HG03280 (cell line): ENCODE data around the gene PLEKHG5.

Experiments used
- ATAC-seq: cut with Tn5 transposase; IDR thresholded peaks from one replicate; pipeline ENCODE4 v1.9.1; 2021; ENCODE audit warnings: mild to moderate bottlenecking, moderate library complexity; ENCODE audit not compliant: unreplicated experiment

PLEKHG5 gene

DNA sequence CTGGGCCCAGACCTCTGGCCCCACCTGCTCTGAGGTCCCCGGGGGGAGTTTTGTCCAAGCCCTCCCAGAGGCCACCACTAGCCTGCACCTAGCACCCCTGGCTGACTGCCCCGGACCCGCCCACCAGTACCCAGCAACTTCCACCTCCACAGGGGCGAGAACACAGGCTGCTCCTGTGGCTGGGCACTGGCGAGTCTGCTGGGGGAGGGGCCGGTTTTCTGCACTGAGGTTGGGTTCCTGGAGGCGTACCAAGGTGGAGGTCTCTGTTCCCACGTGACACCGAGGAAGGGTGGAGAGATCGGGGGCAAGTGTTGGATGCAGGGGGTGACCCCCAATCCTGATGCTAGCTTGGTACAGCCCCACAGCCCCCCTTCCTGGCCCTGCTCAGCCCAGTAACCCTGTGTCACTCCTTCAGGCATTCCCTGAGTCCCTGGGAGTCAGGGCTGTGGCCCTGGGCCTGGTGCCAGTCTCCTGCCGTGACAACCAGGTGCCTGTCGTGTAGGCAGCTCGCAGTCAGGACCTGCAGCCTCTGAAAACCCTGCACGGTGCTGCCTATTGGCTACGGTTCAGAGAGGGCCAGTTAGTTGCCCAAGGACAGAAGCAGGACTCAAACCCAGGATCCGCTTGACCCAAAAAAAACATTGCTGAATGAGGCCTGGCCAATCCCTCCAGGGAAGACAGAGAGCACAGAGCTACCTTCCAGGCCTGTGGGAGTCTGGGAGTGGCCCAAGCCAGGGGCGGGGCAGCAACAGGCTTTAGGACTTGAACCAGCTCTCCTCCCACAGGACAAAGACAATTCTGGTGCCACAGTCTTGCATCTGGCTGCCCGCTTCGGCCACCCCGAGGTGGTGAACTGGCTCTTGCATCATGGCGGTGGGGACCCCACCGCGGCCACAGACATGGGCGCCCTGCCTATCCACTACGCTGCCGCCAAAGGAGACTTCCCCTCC, 63.8 kb downstream of the PLEKHG5 start:
- no peak for ATAC-seq

DNA sequence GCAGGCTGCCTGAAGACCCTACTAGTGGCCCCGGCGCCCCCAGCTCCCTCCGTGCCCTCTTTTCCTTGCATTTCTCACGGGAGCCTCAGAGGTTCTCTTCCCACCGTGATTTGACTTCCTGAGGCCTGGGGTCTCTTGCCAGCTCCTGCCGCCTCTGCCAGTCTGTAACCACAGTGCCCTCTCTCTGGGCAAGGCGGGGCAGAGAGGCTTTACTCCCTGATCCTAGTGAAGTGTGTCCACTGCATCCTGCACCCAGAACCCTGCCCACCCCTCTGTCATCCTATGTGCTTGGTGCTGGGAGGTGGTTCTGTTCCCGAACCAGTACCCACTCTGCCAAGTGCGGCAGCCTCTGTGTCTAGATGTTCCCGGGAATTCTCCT, 64.5 kb downstream of the PLEKHG5 start:
- ATAC-seq, result no peak

DNA sequence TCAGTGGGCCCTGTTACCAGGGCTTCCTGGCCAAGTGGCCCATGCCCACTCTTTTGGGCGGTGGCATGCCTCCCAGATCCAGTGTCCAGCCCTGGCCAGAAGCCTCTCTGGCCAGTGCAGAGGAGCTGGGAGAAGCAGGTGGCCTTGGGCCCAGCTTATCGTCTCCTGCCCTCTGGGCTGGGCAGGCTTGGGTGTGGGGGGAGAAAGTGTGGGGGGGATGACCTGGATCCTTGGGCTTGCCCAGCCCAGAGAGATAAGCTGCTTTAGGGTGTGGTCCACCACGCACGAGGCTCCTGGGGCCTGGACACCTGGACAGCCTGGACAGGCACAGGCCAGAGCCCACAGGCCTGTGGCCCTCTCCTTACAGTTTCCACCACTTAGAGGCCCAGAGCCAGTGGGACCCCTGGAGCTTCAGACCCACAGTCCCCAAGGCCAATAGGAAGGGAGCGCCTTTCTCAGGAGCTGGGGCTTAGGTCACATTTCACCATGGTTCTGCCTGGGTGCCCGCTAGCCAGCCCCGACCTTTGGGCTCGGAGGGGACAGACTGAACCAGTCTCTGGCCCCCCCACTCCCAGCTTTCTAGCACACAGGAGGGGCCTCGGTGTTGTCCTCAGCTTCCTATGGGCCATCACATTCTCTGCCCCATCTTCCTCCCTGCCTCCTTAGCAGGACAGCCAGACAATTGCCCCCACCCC, 65.0 kb downstream of the PLEKHG5 start:
- no peak for ATAC-seq

DNA sequence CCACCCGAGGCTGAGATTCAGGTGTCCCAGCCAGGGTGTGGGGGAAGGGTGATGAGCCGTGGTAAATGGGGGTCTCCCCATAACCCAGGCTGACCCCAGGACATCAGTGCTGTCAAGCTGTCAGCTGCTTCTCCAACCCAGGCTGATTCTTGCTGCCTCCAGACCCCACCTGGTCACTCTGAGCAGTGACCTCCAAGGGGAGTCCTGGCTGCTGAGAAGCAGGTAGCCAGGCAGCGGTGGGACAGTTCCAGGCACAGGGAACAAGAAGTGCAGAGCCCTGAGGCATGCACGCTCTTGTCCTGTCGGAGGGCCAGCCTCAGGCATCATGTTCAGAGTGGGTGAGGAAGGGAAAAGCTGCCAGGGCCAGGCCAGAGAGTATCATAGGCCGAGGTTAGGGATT, 65.8 kb downstream of the PLEKHG5 start:
- no peak for ATAC-seq

GRCh38 chr1:6424619-6425593, 66.6 kb downstream of the PLEKHG5 start, which contains the start of gene ESPN:
Gene ESPN (plus strand): TSS chr1:6424776. CDS start chr1:6424956, 180 bp downstream.
- no peak for ATAC-seq

GRCh38 chr1:6424000-6424565, 67.4 kb downstream of the PLEKHG5 start:
- no peak for ATAC-seq

- ATAC-seq, result peak; percentile 45
Measured at GRCh38 chr1:6423321-6423999, 68.0 kb downstream of the PLEKHG5 start.

DNA sequence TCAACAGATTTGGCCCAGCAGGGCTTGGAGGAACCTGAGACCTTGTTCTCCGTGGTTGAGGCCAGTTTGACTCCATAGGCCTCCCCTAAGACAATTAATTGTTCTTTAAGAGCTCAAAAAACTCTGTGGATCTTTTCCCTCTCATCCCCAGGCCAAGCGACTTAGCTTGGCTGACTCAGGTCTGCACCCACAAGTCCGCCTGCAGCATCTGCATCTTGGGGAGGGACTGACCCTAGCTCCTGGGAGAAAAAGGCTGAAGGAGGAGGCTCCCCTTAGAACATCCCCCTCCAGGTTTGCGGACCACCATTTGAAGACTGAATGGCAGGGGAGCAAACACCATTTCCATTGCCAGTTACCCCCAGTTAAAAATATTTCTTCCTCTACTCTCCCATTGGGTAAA, 70.2 kb downstream of the PLEKHG5 start:
- no peak for ATAC-seq

GRCh38 chr1:6420454-6421042, 70.9 kb downstream of the PLEKHG5 start:
- ATAC-seq, result no peak

DNA sequence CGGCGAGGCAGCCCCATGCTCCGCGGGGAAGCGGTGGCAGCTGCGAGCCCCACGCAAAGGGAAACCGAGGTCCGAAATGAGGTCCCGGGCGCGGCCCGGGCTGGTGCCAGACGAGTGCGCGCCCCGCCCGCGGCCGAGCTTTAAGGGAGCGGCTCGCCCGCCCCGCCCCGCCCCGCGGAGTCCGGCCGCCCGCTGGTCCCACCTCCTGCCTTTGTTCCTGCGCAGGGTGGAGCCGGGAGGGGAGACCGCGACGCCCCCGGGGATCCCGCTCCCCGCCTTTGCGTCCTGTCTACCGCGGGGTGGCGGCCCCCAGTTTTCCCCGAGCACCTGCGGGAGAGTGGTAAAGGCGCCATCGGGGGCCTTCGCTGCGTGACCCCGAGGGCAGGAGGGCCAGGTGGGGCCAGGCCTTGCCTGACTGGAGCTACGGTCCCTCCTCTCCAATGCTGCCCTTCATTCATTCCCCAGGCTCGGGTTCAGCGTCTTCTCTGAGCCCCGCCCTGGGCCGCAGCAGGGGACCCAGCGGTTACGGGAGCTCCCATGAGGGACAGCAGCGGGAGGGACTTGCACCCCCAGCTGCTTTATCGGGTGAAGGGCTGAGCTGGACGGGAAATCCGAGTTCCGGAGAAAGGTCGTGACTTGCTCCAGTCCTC, 71.5 kb downstream of the PLEKHG5 start, which contains the start of gene HES2:
Gene HES2 (minus strand): TSS at position 116 of the 650 bp plus-strand sequence. CDS start 99 bp downstream, at position 17.
- no peak for ATAC-seq

GRCh38 chr1:6419397-6419803, 72.1 kb downstream of the PLEKHG5 start:
- ATAC-seq, result no peak

DNA sequence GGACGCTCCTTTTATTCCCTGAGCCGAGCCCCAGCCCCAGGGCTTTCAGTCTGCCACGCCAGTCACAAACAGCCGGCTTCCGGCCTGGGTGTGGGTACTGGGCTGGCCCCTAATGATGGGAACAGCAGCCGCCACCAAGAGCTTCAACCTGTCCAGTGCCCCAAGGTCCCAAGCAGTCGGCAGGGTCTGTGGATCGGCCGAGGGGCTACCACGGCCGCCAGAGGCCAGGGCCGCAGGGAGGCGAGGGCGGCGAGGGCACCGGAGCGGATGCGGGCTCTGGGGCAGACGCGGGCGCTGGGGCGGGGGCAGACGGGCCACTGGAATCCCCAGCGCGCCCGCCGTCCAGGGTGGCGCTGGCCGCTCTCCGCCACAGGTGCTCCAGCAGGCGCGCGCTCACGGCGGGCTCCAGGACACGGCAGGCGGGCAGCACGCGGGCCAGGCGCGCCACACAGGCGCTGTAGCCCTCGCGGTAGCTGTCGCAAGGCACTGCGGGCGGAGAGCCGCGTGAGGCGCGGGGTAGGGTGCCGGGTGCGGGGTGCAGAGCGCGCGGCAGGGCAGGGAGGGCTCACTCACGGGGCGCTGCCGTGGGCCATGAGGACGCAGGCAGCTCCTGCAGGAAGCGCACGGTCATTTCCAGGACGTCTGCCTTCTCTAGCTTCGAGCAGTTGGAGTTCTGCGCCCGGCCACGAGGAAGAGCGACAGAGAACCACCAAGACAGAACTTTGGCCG, 72.6 kb downstream of the PLEKHG5 start:
- ATAC-seq, result no peak

DNA sequence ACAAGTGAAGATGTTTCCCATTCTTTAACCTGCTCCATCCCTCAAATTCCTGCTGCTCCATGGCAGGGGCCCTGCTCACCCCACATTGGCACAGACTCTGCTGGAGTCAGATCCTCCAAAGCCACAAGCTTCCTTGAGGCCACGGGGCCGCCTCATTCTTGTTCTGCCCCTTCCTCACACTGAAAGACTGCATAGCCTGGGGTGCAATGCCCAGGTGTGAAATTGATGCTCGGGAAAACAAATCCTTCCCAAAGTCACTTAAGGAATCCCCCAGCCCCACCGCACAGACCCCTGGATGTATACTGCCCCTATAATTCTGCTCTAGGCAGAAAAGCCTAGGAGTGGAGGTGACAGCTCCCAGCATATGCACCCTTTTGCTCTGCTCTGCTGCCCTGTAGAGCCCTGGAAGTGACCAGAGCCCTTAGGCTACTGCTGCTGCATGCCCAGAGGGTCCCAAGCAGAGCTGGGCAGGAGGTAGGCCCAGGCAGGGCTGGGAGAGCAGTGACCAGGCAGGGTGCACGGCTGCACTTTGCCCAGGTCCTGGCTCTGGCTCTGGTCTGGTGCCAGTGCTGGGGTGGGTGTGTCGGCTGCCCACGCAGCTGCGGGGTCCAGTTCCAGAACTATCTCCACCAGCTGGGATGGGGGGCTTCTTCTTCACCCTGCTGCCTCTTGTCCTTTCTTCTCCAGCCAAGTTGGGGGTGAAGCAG, 73.4 kb downstream of the PLEKHG5 start:
- no peak for ATAC-seq
